Activated CD8-positive, alpha-beta memory T cell treated with anti-CD3 and anti-CD28 coated beads, Interleukin-2, amount 50 U/mL, for 1 hour (primary cell): ENCODE measurements around the gene KPNB1.

Source experiments
- DNase-seq: peaks from one replicate; pipeline ENCODE4 v3.0.0-alpha.2; 2020; ENCODE audit errors: extremely low read depth

Gene KPNB1

DNA sequence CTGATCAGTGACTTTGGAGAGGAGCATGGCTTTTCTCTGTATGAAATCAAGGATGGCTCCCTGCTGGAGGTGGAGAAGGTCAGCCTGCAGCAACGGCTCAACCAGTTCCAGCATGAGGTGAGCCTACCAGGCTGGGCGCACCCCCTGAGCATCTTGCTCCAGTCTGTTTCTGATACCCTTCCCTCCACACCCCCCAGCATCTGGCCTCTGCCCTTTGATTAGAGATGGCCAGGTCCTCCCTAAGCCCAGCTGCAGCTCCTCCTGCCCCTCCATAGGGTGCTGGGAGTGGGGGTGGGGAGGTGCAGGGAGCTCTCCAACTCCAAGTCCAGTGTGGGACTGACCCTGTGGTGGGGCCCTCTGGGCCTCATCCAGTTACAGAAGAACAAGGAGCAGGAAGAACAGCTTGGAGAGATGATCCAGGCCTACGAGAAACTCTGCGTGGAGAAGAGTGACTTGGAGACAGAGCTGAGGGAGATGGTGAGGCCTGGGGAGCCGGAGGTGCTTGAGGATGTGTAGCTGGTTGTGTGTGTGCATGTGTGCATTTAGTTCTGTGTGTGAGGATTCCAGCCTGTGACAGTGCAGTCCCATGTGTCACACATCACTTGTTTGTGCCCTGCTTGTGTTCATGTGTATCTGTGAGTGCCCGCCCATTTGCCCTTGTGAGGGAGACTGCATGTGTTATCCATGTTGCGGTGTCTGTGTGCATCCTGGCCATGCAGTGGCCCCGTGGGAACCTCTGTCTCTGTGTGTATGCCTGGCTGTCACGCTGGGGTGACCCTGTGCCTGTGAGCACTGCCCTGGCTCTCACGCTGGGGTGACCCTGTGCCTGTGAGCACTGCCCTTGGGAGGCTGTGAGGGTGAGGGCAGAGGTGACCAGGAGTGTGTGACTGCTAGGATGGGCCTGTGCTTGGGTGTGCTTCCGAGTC, 47.3 kb downstream of the KPNB1 start:
- no peak for DNase-seq

DNA sequence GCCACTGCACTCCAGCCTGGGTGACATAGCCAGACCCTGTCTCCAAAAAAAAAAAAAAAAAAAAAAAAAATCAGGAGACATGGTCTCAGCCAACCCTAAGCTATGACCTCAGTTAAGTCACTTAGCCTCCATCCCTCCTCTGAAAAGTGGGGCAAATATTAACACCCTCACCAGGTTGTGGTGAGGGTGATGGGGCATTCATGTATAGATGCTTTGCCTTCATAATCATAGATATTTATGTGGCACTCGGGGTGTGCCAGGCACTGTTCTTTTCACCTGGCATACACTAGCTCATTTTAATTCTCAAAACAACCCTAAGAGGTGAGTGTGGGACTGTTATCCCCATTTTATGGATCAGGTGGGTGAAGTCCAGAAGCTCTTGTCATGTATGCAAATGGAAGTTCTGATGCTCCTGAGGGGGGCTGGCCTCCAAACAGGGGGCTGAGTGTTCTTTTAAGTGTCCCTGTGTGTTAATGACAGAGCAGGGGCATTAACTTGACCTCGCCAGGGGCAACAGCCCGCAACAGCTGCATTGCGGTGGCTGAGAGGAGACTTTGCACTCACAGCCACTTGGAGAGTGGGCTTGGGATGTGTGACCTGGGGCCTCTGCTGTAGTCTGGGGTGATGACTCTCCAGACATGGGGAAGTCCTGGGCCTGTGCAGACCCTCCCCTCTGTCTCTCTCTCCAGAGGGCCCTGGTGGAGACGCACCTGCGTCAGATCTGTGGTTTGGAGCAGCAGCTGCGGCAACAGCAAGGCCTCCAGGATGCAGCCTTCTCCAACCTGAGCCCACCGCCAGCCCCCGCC, 48.4 kb downstream of the KPNB1 start:
- DNase-seq, result no peak

DNA sequence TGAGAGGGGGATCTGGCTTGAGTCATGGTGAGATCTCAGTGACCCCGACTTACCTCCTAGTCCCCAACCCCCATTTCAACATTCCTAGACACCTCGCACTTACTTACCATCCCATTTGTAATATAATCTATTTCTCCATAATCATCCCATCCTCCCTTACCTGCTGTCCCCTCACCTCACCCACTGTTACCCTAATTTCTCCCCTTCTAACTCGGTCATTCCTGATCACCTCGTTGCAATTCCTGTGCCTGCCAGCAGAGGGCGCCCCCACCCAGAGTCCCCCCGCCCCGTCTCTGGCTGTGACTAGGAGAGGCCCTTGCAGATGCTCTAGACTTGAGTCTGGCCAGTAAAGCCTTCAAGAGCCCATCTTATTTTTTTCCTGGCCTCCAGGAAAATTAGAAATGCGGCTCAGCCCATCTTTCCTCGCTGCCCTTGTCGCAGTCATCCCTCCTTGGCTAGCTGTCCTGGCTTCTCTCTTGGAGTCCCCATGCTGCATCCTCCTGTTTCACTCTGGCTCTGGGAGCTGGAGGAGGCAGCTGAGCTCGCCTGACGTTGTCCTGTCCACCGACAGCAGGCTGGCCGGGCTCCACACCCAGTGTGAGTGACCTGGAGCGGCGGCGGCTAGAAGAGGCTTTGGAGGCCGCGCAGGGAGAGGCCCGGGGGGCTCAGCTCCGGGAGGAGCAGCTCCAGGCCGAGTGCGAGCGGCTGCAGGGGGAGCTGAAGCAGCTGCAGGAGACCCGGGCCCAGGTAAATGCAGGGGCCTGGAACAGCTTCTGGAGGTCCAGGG, 49.2 kb downstream of the KPNB1 start:
- DNase-seq, result no peak

GRCh38 chr17:47699536-47699840, 49.8 kb downstream of the KPNB1 start:
- DNase-seq, result no peak

- DNase-seq, result no peak
Measured at GRCh38 chr17:47700471-47701449, 51.0 kb downstream of the KPNB1 start.

DNA sequence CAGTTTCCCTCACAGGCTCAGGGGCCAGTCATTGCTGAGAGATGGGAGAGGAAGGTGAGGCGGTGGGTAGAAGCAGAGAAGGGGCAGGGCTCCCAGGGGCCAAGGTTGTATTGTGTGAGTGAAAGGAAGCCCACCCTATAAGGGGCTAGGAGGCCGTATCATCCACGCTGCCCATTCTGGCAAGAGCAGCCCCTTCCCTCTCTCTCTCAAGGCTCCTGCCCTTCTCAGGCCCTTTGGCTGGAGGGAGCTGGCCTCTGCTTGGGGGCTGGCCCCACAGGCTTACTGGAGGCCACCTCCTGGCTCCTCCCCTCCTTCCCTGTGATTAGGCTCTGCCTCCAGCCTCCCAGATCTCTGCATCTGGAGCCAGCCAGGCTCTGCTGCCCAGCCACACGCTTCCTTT, 51.9 kb downstream of the KPNB1 start:
- DNase-seq, result no peak

- no peak for DNase-seq
Measured at GRCh38 chr17:47702391-47702995, 52.8 kb downstream of the KPNB1 start.

DNA sequence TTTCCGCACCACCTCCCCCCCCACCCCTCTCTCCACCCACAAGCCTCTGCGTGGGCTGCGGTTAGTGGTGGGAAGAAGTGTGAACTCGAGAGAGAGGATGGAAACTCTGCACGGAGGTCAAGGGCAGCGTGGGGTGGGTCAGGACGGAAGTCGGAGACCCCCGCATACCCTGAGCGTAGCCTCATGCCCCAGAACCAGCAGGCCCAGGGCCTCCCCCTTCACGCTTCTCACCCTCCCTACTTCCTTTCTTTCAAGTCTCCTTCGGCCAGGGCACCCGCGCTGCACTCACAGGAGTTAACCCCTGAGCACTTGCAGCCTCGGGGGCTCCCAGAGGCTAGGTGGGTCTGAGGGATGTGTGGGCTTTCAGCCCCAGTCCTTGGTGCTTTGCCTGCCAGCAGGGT, 53.5 kb downstream of the KPNB1 start:
- DNase-seq, result no peak

- DNase-seq, result no peak
Measured at GRCh38 chr17:47703671-47704070, 54.0 kb downstream of the KPNB1 start.

DNA sequence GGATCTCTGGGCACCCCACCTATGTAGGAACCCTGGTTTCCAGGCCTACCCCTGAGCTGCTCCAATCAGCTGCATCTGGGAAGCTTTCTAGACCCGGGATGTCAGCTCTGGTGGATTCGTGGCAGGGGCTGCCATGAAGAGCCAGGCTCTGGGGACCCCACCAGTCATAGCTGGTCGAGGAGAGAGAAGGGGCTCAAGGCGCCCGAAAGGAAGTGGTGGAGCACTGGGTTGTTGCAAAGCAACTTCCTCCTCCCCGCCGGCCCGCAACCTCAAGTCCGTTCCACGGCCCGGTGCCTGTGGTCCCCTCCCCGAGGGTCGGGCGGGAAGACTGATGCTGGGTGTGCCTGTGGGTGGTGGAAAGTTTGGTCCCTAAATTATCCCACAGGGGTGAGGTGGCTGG, 54.4 kb downstream of the KPNB1 start:
- DNase-seq, result no peak

DNA sequence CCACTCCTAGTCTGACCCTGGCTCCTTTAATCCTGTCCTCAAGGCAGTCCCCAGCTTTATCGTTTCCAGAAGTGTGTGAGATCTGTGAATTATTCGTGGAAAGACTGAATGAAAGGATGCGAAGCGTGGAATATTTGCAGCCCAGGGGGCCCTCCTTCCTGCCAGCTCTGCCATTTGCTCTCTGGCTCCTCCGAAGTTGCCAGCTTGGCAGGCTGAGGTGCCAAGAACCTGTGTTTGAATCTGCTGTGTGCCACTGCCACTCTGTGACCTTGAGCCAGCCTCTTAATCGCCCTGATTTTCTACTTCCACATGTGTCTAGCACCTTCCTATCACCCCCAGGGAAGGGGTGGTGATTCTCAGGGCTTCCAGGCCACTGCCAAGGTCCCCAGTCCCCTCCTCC, 55.0 kb downstream of the KPNB1 start:
- DNase-seq, result no peak

DNA sequence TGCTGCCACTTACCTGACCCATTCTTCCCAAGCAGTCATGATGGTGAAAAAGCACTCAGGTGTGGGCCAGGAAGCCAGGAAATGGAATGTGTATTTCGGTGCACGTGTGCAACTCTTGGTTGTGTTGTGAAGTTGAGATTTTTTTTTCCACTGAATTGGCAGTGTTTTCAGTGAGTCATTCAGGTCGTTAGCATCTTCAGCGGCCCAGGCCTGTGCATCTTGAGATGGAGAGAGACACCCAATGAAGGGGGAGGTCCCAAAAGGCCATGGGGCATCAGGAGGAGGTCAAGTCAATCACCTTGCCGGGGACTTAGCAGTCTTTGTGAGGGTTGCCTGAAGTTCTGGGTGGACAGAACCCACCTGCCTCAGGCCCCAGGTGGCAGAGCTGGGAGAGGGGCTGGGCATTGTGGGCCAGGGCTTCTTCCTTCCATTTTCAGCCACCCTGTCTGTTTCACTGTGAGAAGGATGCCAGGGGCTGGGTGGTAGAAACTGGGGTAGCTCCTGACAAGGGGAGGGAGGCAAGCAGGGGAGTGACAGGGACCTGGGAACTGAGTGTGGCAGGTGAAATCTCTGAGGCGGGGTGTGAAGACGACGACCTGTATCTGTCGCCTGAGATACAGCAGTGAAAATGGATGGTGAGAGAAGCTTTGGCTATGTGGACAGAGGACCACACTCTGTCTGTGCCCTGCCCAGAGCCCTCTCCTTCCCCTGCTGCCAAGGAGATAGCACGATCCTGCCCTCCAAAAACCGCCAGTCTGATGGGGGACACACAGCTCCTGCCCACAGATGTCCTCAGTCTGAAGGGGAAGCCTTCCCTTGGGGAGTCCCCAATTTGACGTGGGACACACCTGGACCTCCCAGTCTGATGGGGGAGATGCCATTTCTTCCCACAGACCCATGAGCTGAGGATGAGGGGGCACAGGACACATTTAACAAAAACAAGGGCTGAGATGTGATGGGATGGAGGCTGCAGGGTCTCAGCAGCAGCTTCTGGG, 56.1 kb downstream of the KPNB1 start:
- no peak for DNase-seq

GRCh38 chr17:47707056-47707804, 57.5 kb downstream of the KPNB1 start:
- DNase-seq, result no peak

- DNase-seq, result no peak
Measured at GRCh38 chr17:47707884-47708283, 58.2 kb downstream of the KPNB1 start.

GRCh38 chr17:47708312-47708863, 58.7 kb downstream of the KPNB1 start:
- DNase-seq, result no peak

DNA sequence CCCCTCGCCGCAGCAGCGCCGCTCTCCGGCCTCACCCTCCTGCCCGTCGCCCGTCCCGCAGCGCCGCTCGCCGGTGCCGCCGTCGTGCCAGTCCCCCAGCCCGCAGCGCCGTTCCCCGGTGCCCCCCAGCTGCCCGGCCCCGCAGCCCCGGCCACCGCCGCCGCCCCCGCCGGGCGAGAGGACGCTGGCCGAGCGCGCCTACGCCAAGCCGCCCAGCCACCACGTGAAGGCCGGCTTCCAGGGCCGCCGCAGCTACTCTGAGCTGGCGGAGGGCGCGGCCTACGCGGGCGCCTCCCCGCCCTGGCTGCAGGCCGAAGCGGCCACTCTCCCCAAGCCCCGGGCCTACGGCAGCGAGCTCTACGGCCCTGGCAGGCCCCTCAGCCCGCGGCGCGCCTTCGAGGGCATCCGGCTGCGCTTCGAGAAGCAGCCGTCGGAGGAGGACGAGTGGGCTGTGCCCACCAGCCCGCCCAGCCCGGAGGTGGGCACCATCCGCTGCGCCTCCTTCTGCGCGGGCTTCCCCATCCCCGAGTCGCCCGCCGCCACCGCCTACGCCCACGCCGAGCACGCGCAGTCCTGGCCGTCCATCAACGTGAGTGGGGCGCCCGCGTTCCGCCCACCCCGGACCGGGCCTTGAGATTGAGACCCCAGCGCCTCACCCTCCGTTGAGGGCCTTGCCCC, 59.3 kb downstream of the KPNB1 start:
- DNase-seq, result no peak

DNA sequence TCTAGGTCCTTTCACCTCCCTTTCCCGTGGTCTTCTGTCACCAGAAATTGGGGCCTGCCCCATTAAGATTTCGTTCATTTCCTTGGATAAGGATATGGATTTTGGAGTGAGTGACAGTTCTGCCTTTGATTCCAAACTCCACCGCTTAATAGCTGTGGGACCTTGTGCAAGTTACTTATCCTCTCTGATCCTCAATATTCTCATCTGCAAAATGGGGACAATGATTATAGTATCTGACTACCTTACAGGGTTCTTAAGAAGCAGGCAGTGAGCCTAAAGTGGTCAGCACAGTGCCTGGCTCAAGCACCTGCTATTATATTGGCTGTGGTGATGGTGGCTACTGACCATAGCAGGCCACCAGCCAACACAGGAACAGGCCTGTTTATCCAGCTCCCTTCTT, 59.9 kb downstream of the KPNB1 start:
- DNase-seq, result no peak
